KOPT-K1 (cell line): ENCODE data around the gene NRCAM.

ENCODE experiments used
- H3K27ac ChIP-seq: fragments of 200-600 bp; sonication (generic); 2 replicates; pipeline ENCODE4 v1.5.1; 2016; ENCODE audit warnings: antibody characterized with exemption, mild to moderate bottlenecking, low read depth, low read length; ENCODE audit not compliant: poor library complexity, severe bottlenecking
- H3K36me3 ChIP-seq: fragments of 200-600 bp; sonication (generic); 2 replicates; pipeline ENCODE4 v1.5.1; 2017; ENCODE audit warnings: antibody characterized with exemption, mild to moderate bottlenecking, low read length, moderate library complexity; ENCODE audit not compliant: insufficient read depth
- H3K9me3 ChIP-seq: fragments of 200-600 bp; sonication (generic); 2 replicates; pipeline ENCODE4 v1.5.1; 2017; ENCODE audit warnings: antibody characterized with exemption, low read length, mild to moderate bottlenecking; ENCODE audit not compliant: insufficient read depth, poor library complexity, severe bottlenecking

NRCAM gene

GRCh38 chr7:108225531-108226181, 230.6 kb downstream of the NRCAM start:
- H3K36me3 ChIP-seq, result no peaks in the 10 kb centered on the region
- H3K9me3 ChIP-seq, result no peaks in the 10 kb centered on the region
- H3K27ac ChIP-seq, result no peak overlapping the region

- Histone ChIP-seq H3K27ac (no peak overlapping the region), H3K36me3 (no peaks in the 10 kb centered on the region)
These were observed 231.8 kb downstream of the NRCAM start for GRCh38 chr7:108224387-108224786.

GRCh38 chr7:108222236-108222892, 233.9 kb downstream of the NRCAM start:
- Histone ChIP-seq H3K27ac (no peak overlapping the region), H3K9me3 (no peaks in the 10 kb centered on the region), H3K36me3 (no peaks in the 10 kb centered on the region)

More at GRCh38 chr7:108224387-108224786, 231.8 kb downstream of the NRCAM start:
- no peaks in the 10 kb centered on the region for H3K9me3 ChIP-seq

GRCh38 chr7:108211382-108212201, 244.6 kb downstream of the NRCAM start:
- Histone ChIP-seq H3K36me3 (no peaks in the 10 kb centered on the region), H3K9me3 (no peaks in the 10 kb centered on the region), H3K27ac (no peak overlapping the region)

GRCh38 chr7:108210796-108211195, 245.4 kb downstream of the NRCAM start:
- H3K9me3 ChIP-seq, result no peaks in the 10 kb centered on the region
- no peak overlapping the region for H3K27ac ChIP-seq
- no peaks in the 10 kb centered on the region for H3K36me3 ChIP-seq

GRCh38 chr7:108205311-108205710, 250.9 kb downstream of the NRCAM start:
- Histone ChIP-seq H3K9me3 (no peaks in the 10 kb centered on the region), H3K36me3 (no peaks in the 10 kb centered on the region), H3K27ac (no peak overlapping the region)

GRCh38 chr7:108204281-108204796, 251.9 kb downstream of the NRCAM start:
- Histone ChIP-seq H3K27ac (no peak overlapping the region), H3K9me3 (no peaks in the 10 kb centered on the region), H3K36me3 (no peaks in the 10 kb centered on the region)

- H3K27ac ChIP-seq, result no peak overlapping the region
- no peaks in the 10 kb centered on the region for H3K9me3 ChIP-seq
- no peaks in the 10 kb centered on the region for H3K36me3 ChIP-seq
These were observed 252.7 kb downstream of the NRCAM start for GRCh38 chr7:108203537-108203936.

GRCh38 chr7:108202743-108203142, 253.5 kb downstream of the NRCAM start:
- Histone ChIP-seq H3K9me3 (no peaks in the 10 kb centered on the region), H3K27ac (no peak overlapping the region), H3K36me3 (no peaks in the 10 kb centered on the region)

GRCh38 chr7:108201766-108202165, 254.5 kb downstream of the NRCAM start:
- H3K27ac ChIP-seq, result no peak overlapping the region
- no peaks in the 10 kb centered on the region for H3K9me3 ChIP-seq
- no peaks in the 10 kb centered on the region for H3K36me3 ChIP-seq

GRCh38 chr7:108200326-108200725, 255.9 kb downstream of the NRCAM start:
- no peak overlapping the region for H3K27ac ChIP-seq
- no peaks in the 10 kb centered on the region for H3K9me3 ChIP-seq
- H3K36me3 ChIP-seq, result no peaks in the 10 kb centered on the region

GRCh38 chr7:108197371-108198091, 258.7 kb downstream of the NRCAM start:
- Histone ChIP-seq H3K27ac (no peak overlapping the region), H3K9me3 (no peaks in the 10 kb centered on the region), H3K36me3 (no peaks in the 10 kb centered on the region)

GRCh38 chr7:108196004-108196403, 260.2 kb downstream of the NRCAM start:
- Histone ChIP-seq H3K9me3 (no peaks in the 10 kb centered on the region), H3K27ac (no peak overlapping the region), H3K36me3 (no peaks in the 10 kb centered on the region)

GRCh38 chr7:108193594-108194498, 262.4 kb downstream of the NRCAM start:
- H3K27ac ChIP-seq, result no peak overlapping the region
- H3K9me3 ChIP-seq, result no peaks in the 10 kb centered on the region
- no peaks in the 10 kb centered on the region for H3K36me3 ChIP-seq
